ENCODE results near the gene TMEM9. TPM values are rescaled to one million over a fixed set of nuclear protein-coding genes. Genes with fewer than 3 reads are reported as not detected.

TMEM9 gene
- 134 TPM for polyA plus RNA-seq (2013, experiment 1 of 2)
- polyA plus RNA-seq (2013, experiment 2 of 2): 118 TPM

DNA sequence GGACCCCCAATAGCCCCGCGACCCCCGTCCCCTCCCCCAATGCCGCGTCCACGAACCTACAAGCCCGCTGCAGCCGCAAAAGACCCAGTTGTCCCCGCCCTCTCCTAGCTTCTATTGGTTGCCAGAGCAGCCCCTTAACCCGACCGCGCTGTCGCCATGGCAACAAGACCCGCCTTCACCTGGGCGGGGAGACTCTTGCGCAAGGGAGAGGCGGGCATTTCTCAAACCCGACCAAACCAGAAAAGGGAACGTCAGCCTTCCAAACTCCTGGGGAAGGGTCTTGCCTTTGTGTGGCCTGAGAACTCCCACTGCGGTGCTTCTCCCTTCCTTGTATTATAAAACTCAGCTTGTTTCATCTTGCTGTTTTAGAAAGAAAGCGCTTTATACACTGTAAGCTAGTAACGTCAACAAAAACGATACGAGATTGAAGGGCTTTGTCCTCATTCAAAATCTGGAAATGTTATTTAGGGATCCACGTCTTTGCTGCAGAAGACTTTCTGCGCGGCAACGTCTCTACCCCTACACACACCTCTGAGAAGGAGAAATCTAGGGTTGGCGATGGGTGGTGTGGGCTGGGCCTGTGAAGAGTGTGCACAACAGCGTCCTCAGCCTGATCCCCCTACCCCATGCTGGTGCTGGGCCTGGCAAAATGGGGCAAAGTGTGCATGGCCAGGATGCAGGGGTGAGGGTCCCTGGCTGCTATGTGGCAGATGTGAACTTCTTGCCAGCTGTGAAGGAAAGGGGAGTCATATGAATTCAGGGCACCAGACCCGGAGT is at the start of gene TMEM9:
Gene TMEM9, minus strand, starts transcription at position 86 of the 777 bp plus-strand sequence. CDS start 551 bp downstream, outside the sequence.
- peak within 1 kb of the TSS; percentile 37 for H3K27ac ChIP-seq (ENCODE audit: low read depth, low read length, severe bottlenecking)
- WGBS, 2 experiments (ENCODE audit: insufficient coverage in 2 of 2): 16 to 28% methylated on average over 23 to 24 of the region's 31 CpGs
- H3K36me3 ChIP-seq (ENCODE audit: control insufficient read depth, insufficient read depth, low read length): peaks cover 31% of the 10 kb centered on the region
- H3K4me1 ChIP-seq (ENCODE audit: control insufficient read depth, insufficient read depth, low read length, poor library complexity, severe bottlenecking): peaks cover 5% of the 10 kb centered on the region
- H3K9me3 ChIP-seq (ENCODE audit: control insufficient read depth, low read length): no peaks in the 10 kb centered on the region
- H3K4me3 ChIP-seq (ENCODE audit: extremely low read depth, insufficient read depth, low read length, poor library complexity, severe bottlenecking): peak within 1 kb of the TSS; percentile 72

DNA sequence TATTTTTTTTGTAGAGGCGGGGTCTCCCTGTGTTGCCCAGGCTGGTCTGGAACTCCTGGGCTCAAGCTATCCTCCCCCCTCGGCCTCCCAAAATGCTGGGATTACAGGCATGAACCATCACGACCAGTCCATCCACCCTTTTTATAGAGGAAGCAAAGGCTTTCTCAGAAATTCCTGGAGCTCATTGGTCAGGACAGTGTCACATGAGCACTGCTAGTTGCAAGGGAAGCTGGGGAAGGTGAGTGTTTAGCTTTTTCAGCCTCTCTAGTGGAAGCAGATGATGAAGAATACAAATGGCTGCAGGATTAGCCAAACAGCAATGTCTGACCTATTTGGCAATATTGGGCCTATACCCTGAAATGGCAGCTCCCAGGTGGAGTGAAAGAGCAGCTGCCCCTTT is 44.3 kb upstream of the TMEM9 start:
- no peak overlapping the region for H3K4me3 ChIP-seq (ENCODE audit: extremely low read depth, insufficient read depth, low read length, poor library complexity, severe bottlenecking)
- no peak overlapping the region for H3K27ac ChIP-seq (ENCODE audit: low read depth, low read length, severe bottlenecking)
- H3K36me3 ChIP-seq (ENCODE audit: control insufficient read depth, insufficient read depth, low read length): no peaks in the 10 kb centered on the region
- WGBS, 2 experiments (ENCODE audit: insufficient coverage in 2 of 2): 83 to 100% methylated on average over 1 to 2 of the region's 3 CpGs
- no peaks in the 10 kb centered on the region for H3K4me1 ChIP-seq (ENCODE audit: control insufficient read depth, insufficient read depth, low read length, poor library complexity, severe bottlenecking)
- no peaks in the 10 kb centered on the region for H3K9me3 ChIP-seq (ENCODE audit: control insufficient read depth, low read length)

DNA sequence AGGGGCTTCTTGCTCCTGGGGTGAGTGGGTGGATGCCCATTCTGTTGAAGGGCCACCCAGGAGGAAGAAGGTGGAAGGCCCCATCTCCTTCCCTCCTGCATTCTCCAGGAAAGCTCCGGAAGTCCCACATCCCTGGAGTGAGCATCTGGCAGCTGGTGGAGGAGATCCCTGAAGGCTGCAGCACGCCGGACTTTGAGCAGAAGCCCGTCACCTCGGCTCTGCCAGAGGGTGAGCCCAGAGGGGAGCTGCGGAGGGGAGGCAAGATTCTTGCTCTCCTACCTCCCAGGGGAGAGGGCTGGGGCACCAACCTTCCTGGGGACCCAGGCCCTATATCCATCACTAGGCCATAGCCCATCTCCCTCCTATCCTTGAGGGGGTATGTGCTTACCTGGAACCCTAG is 39.8 kb upstream of the TMEM9 start:
- WGBS, 2 experiments (ENCODE audit: insufficient coverage in 2 of 2): 92 to 93% methylated on average over 2 to 4 of the region's 6 CpGs
- H3K4me1 ChIP-seq (ENCODE audit: control insufficient read depth, insufficient read depth, low read length, poor library complexity, severe bottlenecking): no peaks in the 10 kb centered on the region

DNA sequence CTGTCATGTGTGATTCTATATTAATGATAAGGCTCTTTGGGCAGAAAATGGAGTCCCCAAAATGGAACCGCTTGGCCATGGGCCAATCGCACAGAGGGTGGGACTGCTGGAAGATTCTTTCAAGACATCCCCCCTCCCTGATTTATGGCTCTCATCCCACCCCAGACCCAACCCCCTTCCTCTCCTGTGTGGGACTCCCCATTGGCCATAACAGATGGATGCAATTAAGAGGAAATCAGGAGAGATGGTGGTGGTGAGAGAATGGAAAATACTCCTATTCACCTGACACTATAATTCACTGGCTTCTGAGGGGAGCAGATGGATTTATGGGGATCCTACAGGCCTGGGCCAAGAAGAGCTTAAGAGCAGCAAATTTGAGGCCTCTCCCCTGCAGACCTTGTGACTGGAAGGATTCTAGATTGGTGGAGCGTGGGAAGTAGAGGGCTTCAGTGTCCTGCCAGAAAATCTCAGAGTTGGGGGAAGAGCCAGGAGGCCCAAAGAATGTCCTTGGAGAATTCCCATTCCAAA is 38.1 kb upstream of the TMEM9 start:
- Histone ChIP-seq H3K27ac (ENCODE audit: low read depth, low read length, severe bottlenecking) (no peak overlapping the region), H3K36me3 (ENCODE audit: control insufficient read depth, insufficient read depth, low read length) (no peaks in the 10 kb centered on the region), H3K4me1 (ENCODE audit: control insufficient read depth, insufficient read depth, low read length, poor library complexity, severe bottlenecking) (no peaks in the 10 kb centered on the region), H3K4me3 (ENCODE audit: extremely low read depth, insufficient read depth, low read length, poor library complexity, severe bottlenecking) (no peak overlapping the region), H3K9me3 (ENCODE audit: control insufficient read depth, low read length) (no peaks in the 10 kb centered on the region)
- WGBS, 2 experiments (ENCODE audit: insufficient coverage in 2 of 2): 93 to 100% methylated on average over 1 to 2 of the region's 3 CpGs

More for the DNA sequence above, 39.8 kb upstream of the TMEM9 start:
- Histone ChIP-seq H3K27ac (ENCODE audit: low read depth, low read length, severe bottlenecking) (no peak overlapping the region), H3K9me3 (ENCODE audit: control insufficient read depth, low read length) (no peaks in the 10 kb centered on the region), H3K4me3 (ENCODE audit: extremely low read depth, insufficient read depth, low read length, poor library complexity, severe bottlenecking) (no peak overlapping the region), H3K36me3 (ENCODE audit: control insufficient read depth, insufficient read depth, low read length) (no peaks in the 10 kb centered on the region)

DNA sequence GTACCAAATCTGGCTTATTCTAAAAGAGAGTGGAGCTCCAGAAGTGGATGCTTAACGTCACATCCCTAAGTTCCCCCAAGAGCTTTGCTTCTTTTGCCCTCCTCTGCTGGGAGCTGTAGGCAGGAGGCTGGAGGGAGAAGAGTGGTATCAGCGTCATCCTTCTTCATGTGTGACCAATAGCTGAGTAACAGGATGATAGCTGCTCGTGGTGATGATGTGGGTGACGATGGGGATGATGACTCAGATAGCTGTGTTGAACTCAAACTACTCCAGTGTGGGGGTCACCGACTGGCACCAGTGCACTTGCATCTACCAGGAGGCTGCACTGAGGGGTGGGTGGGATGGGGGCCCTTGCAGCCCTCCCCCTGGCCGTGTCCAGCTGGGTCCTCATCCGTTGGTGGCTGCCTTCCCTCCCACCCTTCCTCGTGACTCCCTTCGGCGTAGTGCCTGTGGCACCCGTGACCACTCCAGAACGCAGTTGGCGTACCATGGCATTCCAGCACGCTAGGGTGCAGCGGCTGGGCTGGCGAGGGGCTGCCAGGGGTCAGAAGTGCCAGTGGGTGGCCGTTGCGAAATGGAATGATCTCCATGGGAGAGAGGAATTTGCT is 37.5 kb upstream of the TMEM9 start:
- Histone ChIP-seq H3K36me3 (ENCODE audit: control insufficient read depth, insufficient read depth, low read length) (no peaks in the 10 kb centered on the region), H3K4me3 (ENCODE audit: extremely low read depth, insufficient read depth, low read length, poor library complexity, severe bottlenecking) (no peak overlapping the region), H3K4me1 (ENCODE audit: control insufficient read depth, insufficient read depth, low read length, poor library complexity, severe bottlenecking) (no peaks in the 10 kb centered on the region), H3K27ac (ENCODE audit: low read depth, low read length, severe bottlenecking) (no peak overlapping the region), H3K9me3 (ENCODE audit: control insufficient read depth, low read length) (no peaks in the 10 kb centered on the region)
- 85 to 94% methylated on average over 15 of the region's 18 CpGs for WGBS, 2 experiments (ENCODE audit: insufficient coverage in 2 of 2)

DNA sequence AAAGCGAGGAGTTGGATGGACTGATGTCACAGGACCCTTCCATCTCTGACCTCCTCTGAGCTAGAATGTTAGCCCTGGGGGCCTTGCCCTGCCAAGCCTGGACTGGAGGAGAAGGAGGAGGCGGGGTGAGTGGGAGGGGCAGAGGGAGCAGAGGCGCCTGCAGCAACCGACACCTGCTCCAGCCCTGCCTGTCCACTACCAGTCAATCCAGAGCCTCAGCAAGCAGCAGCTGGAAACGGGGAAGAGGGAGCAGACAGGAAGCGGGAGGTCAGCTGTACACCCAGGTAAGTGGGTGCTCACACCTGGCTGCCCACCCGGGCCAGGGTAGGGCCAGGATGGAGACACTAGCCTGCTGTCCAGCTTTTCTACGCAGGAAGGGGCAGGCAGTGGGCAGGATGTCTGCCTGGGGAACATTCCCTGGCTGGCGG is 36.4 kb upstream of the TMEM9 start, which contains the start of gene IGFN1:
Gene IGFN1, plus strand, starts transcription at position 201 of the 428 bp plus-strand sequence. CDS start 2,470 bp downstream, outside the sequence.
- no peaks in the 10 kb centered on the region for H3K36me3 ChIP-seq (ENCODE audit: control insufficient read depth, insufficient read depth, low read length)
- H3K9me3 ChIP-seq (ENCODE audit: control insufficient read depth, low read length): no peaks in the 10 kb centered on the region
- no peak within 1 kb of the TSS for H3K4me3 ChIP-seq (ENCODE audit: extremely low read depth, insufficient read depth, low read length, poor library complexity, severe bottlenecking)
- no peak within 1 kb of the TSS for H3K27ac ChIP-seq (ENCODE audit: low read depth, low read length, severe bottlenecking)
- WGBS, 2 experiments (ENCODE audit: insufficient coverage in 2 of 2): 64 to 70% methylated on average over 5 to 6 of the region's 9 CpGs
- no peaks in the 10 kb centered on the region for H3K4me1 ChIP-seq (ENCODE audit: control insufficient read depth, insufficient read depth, low read length, poor library complexity, severe bottlenecking)

DNA sequence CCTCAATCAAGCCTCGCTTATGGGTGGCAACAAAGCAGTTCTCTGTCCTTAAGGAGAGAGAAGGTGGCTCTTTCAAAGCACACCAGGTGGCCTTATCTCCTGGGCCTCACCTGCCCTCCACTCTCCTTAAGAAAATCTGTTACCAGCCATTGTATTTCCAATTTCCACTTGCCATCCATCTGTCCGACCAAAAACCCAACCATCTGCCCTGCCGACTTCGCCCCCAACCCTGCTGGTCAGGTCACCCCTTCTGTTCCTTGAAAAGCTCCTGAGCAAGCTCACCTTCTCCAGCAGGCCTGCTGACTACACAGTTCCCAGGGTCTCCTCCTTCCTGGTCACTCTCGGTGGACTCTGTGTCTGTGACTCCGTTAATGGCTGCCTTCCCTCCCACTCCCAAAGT is 35.7 kb upstream of the TMEM9 start:
- H3K36me3 ChIP-seq (ENCODE audit: control insufficient read depth, insufficient read depth, low read length): no peaks in the 10 kb centered on the region
- H3K4me3 ChIP-seq (ENCODE audit: extremely low read depth, insufficient read depth, low read length, poor library complexity, severe bottlenecking): no peak overlapping the region
- H3K4me1 ChIP-seq (ENCODE audit: control insufficient read depth, insufficient read depth, low read length, poor library complexity, severe bottlenecking): no peaks in the 10 kb centered on the region
- H3K27ac ChIP-seq (ENCODE audit: low read depth, low read length, severe bottlenecking): no peak overlapping the region
- no peaks in the 10 kb centered on the region for H3K9me3 ChIP-seq (ENCODE audit: control insufficient read depth, low read length)
- 96 to 100% methylated on average over 4 of the region's 6 CpGs for WGBS, 2 experiments (ENCODE audit: insufficient coverage in 2 of 2)

DNA sequence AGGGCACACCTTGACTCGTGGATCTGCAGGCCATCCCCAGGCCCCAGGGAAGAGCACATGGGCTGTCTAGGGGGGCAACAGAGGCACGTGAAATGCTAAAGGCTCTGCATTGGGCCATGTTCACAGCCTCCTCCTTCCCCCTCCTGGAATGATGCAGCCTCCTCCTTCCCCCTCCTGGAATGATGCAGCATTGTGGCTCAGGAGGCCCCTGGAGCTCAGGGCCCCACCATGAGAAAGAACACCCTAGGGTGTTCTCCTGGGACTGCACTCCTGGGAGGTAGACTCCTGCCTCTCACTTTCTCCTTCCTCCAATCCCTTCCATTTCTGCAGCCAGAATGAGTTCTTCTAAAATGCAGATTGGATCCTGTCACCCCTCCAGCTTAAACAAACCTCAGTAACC is 34.8 kb upstream of the TMEM9 start:
- no peak overlapping the region for H3K4me3 ChIP-seq (ENCODE audit: extremely low read depth, insufficient read depth, low read length, poor library complexity, severe bottlenecking)
- H3K36me3 ChIP-seq (ENCODE audit: control insufficient read depth, insufficient read depth, low read length): no peaks in the 10 kb centered on the region
- H3K27ac ChIP-seq (ENCODE audit: low read depth, low read length, severe bottlenecking): no peak overlapping the region
- 73 to 85% methylated on average over 1 to 2 of the region's 2 CpGs for WGBS, 2 experiments (ENCODE audit: insufficient coverage in 2 of 2)
- H3K9me3 ChIP-seq (ENCODE audit: control insufficient read depth, low read length): no peaks in the 10 kb centered on the region
- no peaks in the 10 kb centered on the region for H3K4me1 ChIP-seq (ENCODE audit: control insufficient read depth, insufficient read depth, low read length, poor library complexity, severe bottlenecking)

DNA sequence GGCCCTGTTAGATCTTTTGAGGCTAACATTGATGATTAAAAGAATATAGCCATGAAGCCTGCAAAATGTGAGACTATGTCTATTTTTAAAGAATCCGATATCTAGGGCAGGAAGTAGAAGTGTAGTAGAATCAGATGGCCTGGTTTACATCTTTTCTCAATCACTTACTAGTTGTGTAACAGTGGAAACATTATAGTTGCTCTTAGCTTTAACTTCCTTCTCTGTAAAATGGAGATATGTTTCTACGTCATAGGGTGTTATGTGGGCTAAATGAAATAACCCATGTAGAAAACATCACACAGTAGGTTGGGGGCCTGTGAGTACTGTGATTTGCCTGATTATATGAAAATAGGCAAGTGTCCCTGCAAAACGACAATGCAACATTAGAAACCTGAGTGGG is 31.9 kb upstream of the TMEM9 start:
- no peak overlapping the region for H3K4me3 ChIP-seq (ENCODE audit: extremely low read depth, insufficient read depth, low read length, poor library complexity, severe bottlenecking)
- no peaks in the 10 kb centered on the region for H3K9me3 ChIP-seq (ENCODE audit: control insufficient read depth, low read length)
- H3K4me1 ChIP-seq (ENCODE audit: control insufficient read depth, insufficient read depth, low read length, poor library complexity, severe bottlenecking): no peaks in the 10 kb centered on the region
- no peak overlapping the region for H3K27ac ChIP-seq (ENCODE audit: low read depth, low read length, severe bottlenecking)
- 83 to 86% methylated on average over 1 to 2 of the region's 3 CpGs for WGBS, 2 experiments (ENCODE audit: insufficient coverage in 2 of 2)
- H3K36me3 ChIP-seq (ENCODE audit: control insufficient read depth, insufficient read depth, low read length): no peaks in the 10 kb centered on the region

DNA sequence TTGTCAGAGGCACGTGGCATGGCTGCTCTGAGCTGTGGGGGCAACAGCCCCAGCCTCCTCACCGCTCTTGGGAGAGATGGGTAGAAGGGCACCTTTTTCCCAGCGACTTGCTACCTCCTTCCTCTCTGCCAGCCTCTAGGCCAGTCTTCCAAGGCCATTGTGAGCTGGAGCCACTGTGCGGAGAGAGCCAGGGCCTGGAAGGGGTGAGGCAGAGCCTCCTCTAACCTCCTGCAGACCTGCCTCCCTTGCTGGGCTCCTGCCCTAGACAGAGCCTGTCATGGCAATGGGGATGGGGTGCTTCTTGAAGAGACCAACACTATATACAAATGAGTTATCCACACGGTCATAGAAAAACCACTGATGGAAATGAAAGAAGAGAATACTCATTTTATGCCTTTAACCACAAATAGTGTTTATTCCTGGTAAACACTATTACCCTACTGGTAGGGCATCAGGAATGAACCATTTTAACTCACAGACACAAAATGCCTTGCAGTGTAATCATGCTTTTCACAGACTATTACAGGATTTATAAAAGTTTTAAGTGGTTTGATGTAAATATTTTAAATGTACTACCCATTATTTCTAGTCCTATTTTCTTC is 31.4 kb upstream of the TMEM9 start:
- no peak overlapping the region for H3K27ac ChIP-seq (ENCODE audit: low read depth, low read length, severe bottlenecking)
- 83 to 84% methylated on average over 2 to 3 of the region's 5 CpGs for WGBS, 2 experiments (ENCODE audit: insufficient coverage in 2 of 2)

More for the DNA sequence above, 31.4 kb upstream of the TMEM9 start:
- no peaks in the 10 kb centered on the region for H3K9me3 ChIP-seq (ENCODE audit: control insufficient read depth, low read length)
- H3K4me3 ChIP-seq (ENCODE audit: extremely low read depth, insufficient read depth, low read length, poor library complexity, severe bottlenecking): no peak overlapping the region
- no peaks in the 10 kb centered on the region for H3K36me3 ChIP-seq (ENCODE audit: control insufficient read depth, insufficient read depth, low read length)
- H3K4me1 ChIP-seq (ENCODE audit: control insufficient read depth, insufficient read depth, low read length, poor library complexity, severe bottlenecking): no peaks in the 10 kb centered on the region

Data from mesodermal cell (in vitro differentiated cells).